Endometrium (tissue), 2 donors: Measurements from ENCODE around the gene IFITM5.
"Not testable (repeated sequence)": the region's sequence is repeated elsewhere in the genome, so short reads cannot be mapped to it uniquely, and the experiment has no call there.

Experiments used
- FAIRE-seq: peaks from 2 replicates; lab custom pipeline; 2012; peaks lifted over from hg19 to GRCh38; lab: Jason Lieb, UNC
- donor health status: control.
- donor health status: control.

IFITM5 gene

GRCh38 chr11:328012-328411, 28.7 kb upstream of the IFITM5 start:
- no peak for FAIRE-seq

GRCh38 chr11:327581-327923, 28.2 kb upstream of the IFITM5 start:
- FAIRE-seq, result no peak

DNA sequence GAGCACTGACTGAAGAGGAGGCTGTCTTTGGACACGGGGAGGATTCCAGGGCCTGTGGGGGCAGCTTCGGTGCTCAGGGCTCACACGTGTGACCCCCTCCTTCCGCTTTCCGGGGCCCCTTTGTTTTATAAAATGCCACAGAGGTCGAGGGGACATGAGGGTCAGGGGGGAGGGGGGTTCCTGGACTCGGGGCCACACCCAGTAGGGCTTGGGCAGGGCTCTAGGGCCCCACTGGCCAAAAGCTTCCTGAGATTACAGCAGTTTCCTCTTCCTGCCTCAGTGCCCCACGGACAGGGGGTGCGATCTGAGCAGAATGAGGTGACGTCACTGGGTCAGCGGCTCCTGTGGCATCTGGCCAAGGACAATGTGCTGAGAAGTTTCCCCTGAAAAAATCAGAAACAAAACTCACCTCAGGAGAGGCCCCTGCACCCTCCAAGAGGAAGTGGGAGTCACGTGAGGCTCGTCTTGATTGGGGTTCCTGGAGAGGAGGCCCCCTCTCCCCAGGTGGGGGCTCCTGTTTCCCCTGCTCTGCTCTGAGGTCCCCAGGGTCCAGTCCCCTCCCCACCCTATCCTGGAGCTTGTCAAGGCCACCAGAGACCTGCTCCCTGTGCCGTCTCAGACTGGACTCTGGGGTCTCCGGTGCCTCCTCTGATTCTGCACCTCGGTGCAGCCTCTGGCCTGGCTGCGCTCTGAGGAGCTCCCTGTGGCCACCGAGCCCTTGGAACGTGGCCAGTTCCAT, 27.7 kb upstream of the IFITM5 start:
- FAIRE-seq, result no peak

DNA sequence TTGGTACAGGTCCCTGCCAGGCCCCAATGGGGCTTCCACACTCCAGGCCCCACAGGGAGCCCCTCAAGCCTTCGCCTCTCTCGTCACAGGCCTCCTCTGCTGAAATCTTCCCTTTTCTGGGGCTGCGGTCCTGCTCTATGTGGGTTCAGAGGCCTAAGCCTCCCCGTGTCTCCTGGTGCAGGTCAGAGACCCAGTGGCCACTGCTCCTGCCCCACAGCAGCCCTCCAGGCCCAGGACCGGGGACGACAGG, 27.2 kb upstream of the IFITM5 start:
- FAIRE-seq, result no peak

GRCh38 chr11:325796-326591, 26.7 kb upstream of the IFITM5 start:
- FAIRE-seq, result no peak

- peak; percentile 95 for FAIRE-seq
Measured at GRCh38 chr11:324593-325517, 25.5 kb upstream of the IFITM5 start.

DNA sequence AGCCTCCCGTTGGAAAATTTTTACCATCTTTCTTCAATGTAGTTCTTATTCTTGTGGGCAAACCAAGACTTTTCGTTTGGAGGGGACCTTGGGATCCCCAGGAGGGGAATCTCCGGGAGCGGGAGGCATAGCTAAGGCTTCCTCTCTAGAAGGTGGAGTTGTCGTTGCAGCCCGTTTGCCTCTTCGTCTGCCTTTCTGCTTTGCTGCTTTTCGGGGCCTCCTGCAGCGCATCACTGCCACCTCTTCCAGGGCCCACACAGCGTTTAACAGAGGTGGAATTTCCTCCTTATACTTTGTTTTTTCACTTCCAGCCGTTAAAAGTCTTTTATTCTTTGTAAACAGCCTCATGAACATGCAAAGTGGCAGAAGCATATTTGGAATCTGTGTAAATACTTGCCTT, 24.8 kb upstream of the IFITM5 start:
- FAIRE-seq, result no peak

DNA sequence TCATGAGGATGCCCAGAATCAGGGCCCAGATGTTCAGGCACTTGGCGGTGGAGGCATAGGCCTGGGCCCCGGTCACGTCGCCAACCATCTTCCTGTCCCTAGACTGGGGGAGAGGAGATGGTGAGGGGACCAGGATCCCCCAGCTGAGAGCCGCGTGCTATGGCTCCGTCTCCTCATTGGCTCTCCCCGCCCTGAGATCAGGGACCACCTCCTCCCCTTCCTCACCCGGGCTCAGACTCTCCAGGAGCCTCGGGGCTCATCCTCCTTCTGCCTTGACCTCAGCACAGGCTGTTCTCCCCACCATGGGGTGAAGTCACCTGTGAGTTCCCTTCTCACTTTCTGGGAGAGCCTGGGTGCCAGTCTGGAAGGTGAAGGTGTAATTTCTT, 20.6 kb upstream of the IFITM5 start:
- not testable (repeated sequence) for FAIRE-seq

- FAIRE-seq, result not testable (repeated sequence)
Measured at GRCh38 chr11:319121-319887, 20.0 kb upstream of the IFITM5 start.

GRCh38 chr11:318405-319120, 19.2 kb upstream of the IFITM5 start:
- not testable (repeated sequence) for FAIRE-seq

- FAIRE-seq, result not testable (repeated sequence)
Measured at GRCh38 chr11:317668-318404, 18.5 kb upstream of the IFITM5 start.

DNA sequence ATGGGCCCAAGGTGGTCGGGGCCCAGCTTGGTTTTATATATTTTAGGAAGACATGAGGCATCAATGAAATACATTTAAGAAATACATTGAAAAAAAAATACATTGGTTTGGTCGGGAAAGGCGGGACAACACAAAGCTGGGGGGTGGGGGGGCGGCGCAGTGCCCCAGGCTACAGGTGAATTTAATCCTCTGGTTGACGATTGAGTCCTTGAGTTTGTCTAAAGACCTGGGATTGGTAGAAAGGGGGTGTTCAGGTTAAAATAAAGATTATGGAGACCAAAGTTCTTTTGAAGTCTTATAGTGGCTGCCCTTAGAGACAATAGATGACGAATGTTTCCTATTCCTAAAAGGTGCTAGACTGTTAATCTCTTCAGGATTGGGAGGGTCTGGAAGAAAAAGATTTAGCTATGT, 17.6 kb upstream of the IFITM5 start:
- FAIRE-seq, result no peak

DNA sequence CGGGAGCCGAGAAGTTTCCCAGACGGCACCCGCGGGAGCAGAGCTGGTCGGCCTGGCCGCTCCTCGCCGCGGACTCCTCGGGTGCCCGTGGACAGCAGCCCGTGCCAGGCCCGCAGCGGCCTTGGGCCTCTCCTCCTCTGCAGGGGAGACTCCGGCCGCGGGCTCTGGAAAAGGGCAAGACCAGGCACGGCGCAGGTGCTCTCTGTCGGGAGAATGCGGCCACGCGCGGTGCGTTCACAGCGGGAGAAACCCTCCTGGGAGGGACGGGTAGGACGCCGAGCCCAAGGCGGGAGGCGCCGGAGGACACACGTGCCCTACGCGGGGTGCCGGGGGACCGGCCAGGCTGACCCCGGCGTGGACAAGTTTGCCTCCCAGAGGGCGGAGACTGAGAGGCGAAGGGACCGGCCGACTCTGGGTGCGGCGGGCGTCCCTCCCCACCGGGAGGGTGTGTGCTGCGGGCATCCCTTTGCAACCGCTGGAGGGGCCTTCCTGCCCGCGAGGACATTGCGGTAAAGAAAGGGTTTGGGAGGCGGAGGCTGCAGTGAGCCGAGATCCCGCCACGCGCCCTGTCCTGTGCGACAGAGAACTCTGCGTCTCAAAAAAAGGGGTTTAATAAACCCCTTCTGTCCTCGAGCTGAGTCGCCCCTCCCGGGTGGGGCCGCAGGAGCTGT, 16.8 kb upstream of the IFITM5 start:
- FAIRE-seq, result no peak

DNA sequence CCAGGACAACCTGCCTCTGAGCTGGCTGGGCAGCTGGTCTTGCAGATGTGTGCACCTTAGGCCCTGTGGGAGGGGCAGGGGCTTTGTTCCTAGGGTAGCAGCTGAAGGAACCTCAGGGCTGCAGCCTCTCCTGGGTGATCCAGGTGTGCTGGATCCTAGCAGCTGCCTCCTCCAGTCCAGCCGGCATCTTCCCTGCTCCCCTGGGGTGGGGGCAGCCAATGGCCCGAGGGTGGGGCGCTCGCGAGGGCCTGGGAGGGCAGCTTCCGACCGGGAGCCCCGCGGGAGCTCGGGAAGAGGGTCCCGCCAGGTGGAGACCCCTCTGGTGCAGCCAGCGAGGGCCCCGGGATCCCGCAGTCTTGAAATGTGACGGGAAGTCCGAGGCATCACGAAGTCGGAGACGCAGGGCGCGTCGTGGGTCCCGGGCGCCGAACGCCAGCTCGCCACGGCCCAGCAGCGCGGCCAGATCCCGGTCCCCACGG, 16.2 kb upstream of the IFITM5 start:
- no peak for FAIRE-seq

- no peak for FAIRE-seq
Measured at GRCh38 chr11:315051-315481, 15.7 kb upstream of the IFITM5 start.

DNA sequence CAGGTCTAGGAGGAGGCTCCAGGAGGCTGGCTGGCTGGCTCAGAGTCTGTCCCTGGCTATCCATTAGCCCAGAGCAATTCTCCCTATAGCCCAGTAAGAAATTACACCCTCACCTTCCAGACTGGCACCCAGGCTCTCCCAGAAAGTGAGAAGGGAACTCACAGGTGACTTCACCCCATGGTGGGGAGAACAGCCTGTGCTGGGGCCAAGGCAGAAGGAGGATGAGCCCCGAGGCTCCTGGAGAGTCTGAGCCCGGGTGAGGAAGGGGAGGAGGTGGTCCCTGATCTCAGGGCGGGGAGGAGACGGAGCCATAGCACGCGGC, 15.2 kb upstream of the IFITM5 start:
- FAIRE-seq, result not testable (repeated sequence)

GRCh38 chr11:313787-314553, 14.6 kb upstream of the IFITM5 start, which contains the start of gene IFITM1:
Gene IFITM1 (plus strand): TSS chr11:314040. CDS start chr11:314171, 131 bp downstream.
- peak; percentile 82 for FAIRE-seq

- no peak for FAIRE-seq
Measured at GRCh38 chr11:313304-313786, 14.0 kb upstream of the IFITM5 start.
